Naive thymus-derived CD4-positive, alpha-beta T cell (primary cell): ENCODE measurements around the gene IL17REL. TPM values are rescaled to one million over a fixed set of nuclear protein-coding genes. Genes with fewer than 3 reads are reported as not detected.

Experiments
- ATAC-seq: fragments of 150-1000 bp; cut with Tn5 transposase; 2 replicates; pipeline ENCODE4 v1.10.0; 2021; ENCODE audit warnings: mild to moderate bottlenecking, moderate library complexity
- CTCF ChIA-PET: fragments of 350-600 bp; sonication (Branson Sonifier 250); formaldehyde crosslinking; loops from one replicate; lab custom pipeline; 2021; ENCODE audit warnings: antibody characterized with exemption; lab: Charles Lee
- POLR2A ChIA-PET: fragments of 350-600 bp; sonication (Branson Sonifier 250); formaldehyde crosslinking; loops from one replicate; lab custom pipeline; 2021; ENCODE audit warnings: antibody characterized with exemption, inconsistent platforms; lab: Charles Lee
- DNase-seq, 9 donors: peaks; one replicate each; pipeline versions ENCODE4 v3.0.0 to v3.0.0-alpha.2; 2020 to 2022; ENCODE audit warnings: mixed read lengths in 1 of 9
- H3K27ac ChIP-seq: one replicate; pipeline ENCODE4 v1.7.0; 2013; ENCODE audit warnings: mild to moderate bottlenecking, low read depth, low read length, moderate library complexity
- H3K27me3 ChIP-seq, 2 donors: one replicate each; pipeline ENCODE4 v1.7.0; 2013; ENCODE audit warnings: low read length in 2 of 2, mild to moderate bottlenecking in 2 of 2, moderate library complexity in 2 of 2; ENCODE audit not compliant: control insufficient read depth in 2 of 2, insufficient read depth in 2 of 2
- H3K36me3 ChIP-seq, 3 experiments: 1 replicate in 2 of 3; 2 replicates in 1 of 3; pipeline ENCODE4 v1.7.0; 2013; ENCODE audit warnings: low read length in 3 of 3, mild to moderate bottlenecking in 3 of 3, moderate library complexity in 1 of 3; ENCODE audit not compliant: insufficient read depth in 3 of 3, control insufficient read depth in 2 of 3
- H3K4me1 ChIP-seq, 2 donors: one replicate each; pipeline ENCODE4 v1.7.0; 2013; ENCODE audit warnings: low read length in 2 of 2, mild to moderate bottlenecking in 2 of 2, moderate library complexity in 1 of 2; ENCODE audit not compliant: control insufficient read depth in 2 of 2, insufficient read depth in 2 of 2
- H3K4me3 ChIP-seq: 2 replicates; pipeline ENCODE4 v1.7.0; 2013; ENCODE audit warnings: mild to moderate bottlenecking, low read length
- H3K9me3 ChIP-seq, 3 experiments: 1 replicate in 2 of 3; 2 replicates in 1 of 3; pipeline ENCODE4 v1.7.0; 2013; ENCODE audit warnings: low read length in 3 of 3; ENCODE audit not compliant: control insufficient read depth in 2 of 3
- H3K27ac Mint-ChIP-seq, 9 donors: one replicate each; pipeline ENCODE4 v1.8.0; 2020 to 2022; ENCODE audit warnings: mixed read lengths in 9 of 9, mild to moderate bottlenecking in 8 of 9, moderate library complexity in 5 of 9, inconsistent platforms in 2 of 9
- H3K27me3 Mint-ChIP-seq, 5 donors: one replicate each; pipeline ENCODE4 v1.8.0; 2021 to 2022; ENCODE audit warnings: mixed read lengths in 5 of 5, mild to moderate bottlenecking in 1 of 5
- H3K36me3 Mint-ChIP-seq, 5 donors: one replicate each; pipeline ENCODE4 v1.8.0; 2020 to 2022; ENCODE audit warnings: mixed read lengths in 5 of 5, mild to moderate bottlenecking in 3 of 5, inconsistent platforms in 1 of 5
- H3K4me1 Mint-ChIP-seq, 7 donors: one replicate each; pipeline ENCODE4 v1.8.0; 2020 to 2022; ENCODE audit warnings: mixed read lengths in 7 of 7, mild to moderate bottlenecking in 3 of 7, inconsistent platforms in 1 of 7
- H3K4me3 Mint-ChIP-seq, 10 donors: one replicate each; pipeline ENCODE4 v1.8.0; 2020 to 2022; ENCODE audit warnings: mild to moderate bottlenecking in 10 of 10, mixed read lengths in 10 of 10, moderate library complexity in 6 of 10, inconsistent platforms in 2 of 10
- H3K9me3 Mint-ChIP-seq, 11 donors: one replicate each; pipeline ENCODE4 v1.8.0; 2020 to 2022; ENCODE audit warnings: mixed read lengths in 11 of 11, mild to moderate bottlenecking in 4 of 11, inconsistent platforms in 1 of 11, moderate library complexity in 1 of 11
- intact Hi-C, 2 donors: fragments of 100-400 bp; cut with micrococcal nuclease; formaldehyde crosslinking; loops; one replicate each; pipeline ENCODE4 v1.15.1; 2023
- polyA plus RNA-seq, 2 donors: library from polyadenylated mRNA; unstranded; fragments of 300-500 nt; fragmentation: Illumina TruSeq; gene quantifications; one replicate each; pipeline ENCODE4 v1.2.3, GENCODE V29; 2021
- total RNA-seq, 6 experiments: library from RNA in 5 of 6; stranded (reverse) in 5 of 6; gene quantifications; 1 replicate in 5 of 6; 2 replicates in 1 of 6; pipeline ENCODE4 v1.2.3 and lab custom pipeline; 2021 to 2026

Gene IL17REL
- total and polyA plus RNA-seq, 7 experiments from 2014 or later, result not detected

DNA sequence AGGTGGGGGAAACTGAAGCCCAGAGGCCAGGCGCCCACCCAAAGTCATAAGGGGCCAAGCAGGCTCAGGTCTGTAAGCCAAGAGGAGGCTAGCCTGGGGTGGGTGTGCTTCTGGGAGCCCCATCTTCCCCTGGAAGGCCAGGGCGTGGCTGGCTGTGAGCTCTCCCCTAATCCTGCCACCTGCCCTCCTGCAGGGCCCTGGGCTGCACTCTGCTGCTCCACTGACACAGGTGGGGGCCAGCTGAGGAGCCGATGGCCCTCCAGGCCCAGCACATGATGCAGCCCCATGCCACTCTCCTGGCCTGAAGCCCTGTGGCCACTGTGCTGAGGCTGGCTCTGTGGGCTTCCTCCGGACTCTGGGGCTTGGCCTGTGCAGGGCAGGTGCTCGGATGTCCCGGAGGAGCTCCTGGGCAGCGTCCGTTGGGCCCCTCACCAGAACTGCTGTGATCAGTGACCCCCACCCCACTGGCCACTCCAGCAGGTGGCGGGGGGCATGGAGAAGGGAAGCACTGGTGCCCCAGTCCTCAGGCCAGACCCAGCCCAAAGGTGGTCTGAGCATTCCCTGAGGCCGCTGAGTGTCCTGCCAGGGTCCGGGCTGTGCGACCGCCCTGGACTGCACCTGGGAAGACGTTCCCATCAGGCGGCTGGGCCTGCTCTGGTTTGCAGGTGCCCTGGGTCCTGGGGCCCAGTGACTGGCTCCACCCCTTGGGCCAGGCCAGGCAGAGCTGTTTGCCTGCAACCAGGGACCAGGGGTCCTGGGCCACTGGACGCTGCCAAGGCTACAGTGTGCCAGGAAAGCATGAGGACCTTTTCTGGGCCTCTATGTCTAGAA lies 43.5 kb downstream of the IL17REL start:
- Mint-ChIP-seq H3K9me3 (no peaks in the 10 kb centered on the region), H3K4me1 (peaks cover 8 to 39% (median 21%) of the 10 kb centered on the region in 7 donors)
- POLR2A ChIA-PET, result interaction anchor here (1.1 to 1.2 kb wide), 3 partner anchors 9 to 39 kb away, joined by 3 to 4 read pairs (median 3); partner anchors contain the start of gene PIM3

DNA sequence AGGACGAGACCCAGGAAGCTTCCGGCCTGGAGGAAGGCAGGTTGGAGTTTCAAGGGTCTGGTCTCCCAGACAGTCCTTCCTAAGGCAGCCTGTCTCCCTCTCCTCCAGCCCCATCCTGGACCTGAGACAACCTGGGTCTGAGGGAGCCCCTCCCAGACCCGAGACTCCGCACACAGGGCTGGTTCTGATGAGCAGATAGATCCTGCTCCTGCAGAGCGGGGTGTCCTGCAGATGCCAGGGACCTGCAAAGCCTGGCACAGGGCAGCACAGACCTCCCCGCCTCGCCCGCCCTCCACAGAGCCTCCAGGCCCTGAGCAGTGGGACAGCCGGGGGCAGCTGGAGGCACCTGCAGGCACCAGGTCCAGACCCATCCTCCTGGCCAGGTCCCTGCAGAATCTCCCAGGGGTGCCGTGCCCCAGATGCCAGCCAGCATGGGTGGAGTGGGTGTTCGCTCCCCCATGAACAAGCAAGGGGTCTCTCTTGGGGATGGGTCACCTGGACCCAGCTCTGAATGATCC lies 44.2 kb downstream of the IL17REL start:
- intact Hi-C loops, result loop anchor here (10.0 kb wide), 2 partner anchors 226 to 566 kb away; partner anchors contain the start of gene TYMP (in 1 of the 2)
- Mint-ChIP-seq H3K36me3 (peaks cover 0 to 6% (median 0%) of the 10 kb centered on the region in 5 donors), H3K4me1 (peaks cover 13 to 46% (median 28%) of the 10 kb centered on the region in 7 donors), H3K9me3 (peaks cover 0 to 1% (median 0%) of the 10 kb centered on the region in 11 donors), H3K4me3 (no peak overlapping the region), H3K27ac (peak overlapping the region in 3 of 9 donors; percentile 53 to 69 (median 54)), H3K27me3 (no peaks in the 10 kb centered on the region)
- POLR2A ChIA-PET, result interaction anchor here (0.8 to 2.0 kb wide), 5 partner anchors 8 to 43 kb away, joined by 3 to 5 read pairs (median 4); partner anchors contain the start of gene PIM3
- Histone ChIP-seq H3K27me3 (no peaks in the 10 kb centered on the region), H3K36me3 (peaks cover 0 to 16% (median 0%) of the 10 kb centered on the region in 3 experiments), H3K9me3 (no peaks in the 10 kb centered on the region), H3K4me3 (no peak overlapping the region), H3K27ac (no peak overlapping the region), H3K4me1 (peaks cover 20 to 27% of the 10 kb centered on the region in 2 donors)
- ATAC-seq, result no peak
- CTCF ChIA-PET, result interaction anchor here (0.7 to 0.8 kb wide), 3 partner anchors 38 to 138 kb away, joined by 3 to 4 read pairs (median 3); no protein-coding TSS in a partner anchor
- no peak for DNase-seq

More for the DNA sequence above, 43.5 kb downstream of the IL17REL start:
- CTCF ChIA-PET, result interaction anchor here (0.7 to 0.8 kb wide), 2 partner anchors 38 to 48 kb away, joined by 3 to 4 read pairs; no protein-coding TSS in a partner anchor
- Mint-ChIP-seq H3K36me3 (no peaks in the 10 kb centered on the region), H3K27ac (peak overlapping the region in 2 of 9 donors; percentile 54 to 69), H3K27me3 (no peaks in the 10 kb centered on the region), H3K4me3 (no peak overlapping the region)
- Histone ChIP-seq H3K4me1 (peaks cover 13 to 23% of the 10 kb centered on the region in 2 donors), H3K4me3 (no peak overlapping the region), H3K27me3 (no peaks in the 10 kb centered on the region), H3K9me3 (no peaks in the 10 kb centered on the region), H3K27ac (no peak overlapping the region), H3K36me3 (peaks cover 0 to 9% (median 0%) of the 10 kb centered on the region in 3 experiments)
- ATAC-seq (no peak), DNase-seq (peak in 1 of 9 donors; percentile 28)
- intact Hi-C loops, result loop anchor here (10.0 kb wide), 2 partner anchors 226 to 566 kb away; partner anchors contain the start of gene TYMP (in 1 of the 2)

DNA sequence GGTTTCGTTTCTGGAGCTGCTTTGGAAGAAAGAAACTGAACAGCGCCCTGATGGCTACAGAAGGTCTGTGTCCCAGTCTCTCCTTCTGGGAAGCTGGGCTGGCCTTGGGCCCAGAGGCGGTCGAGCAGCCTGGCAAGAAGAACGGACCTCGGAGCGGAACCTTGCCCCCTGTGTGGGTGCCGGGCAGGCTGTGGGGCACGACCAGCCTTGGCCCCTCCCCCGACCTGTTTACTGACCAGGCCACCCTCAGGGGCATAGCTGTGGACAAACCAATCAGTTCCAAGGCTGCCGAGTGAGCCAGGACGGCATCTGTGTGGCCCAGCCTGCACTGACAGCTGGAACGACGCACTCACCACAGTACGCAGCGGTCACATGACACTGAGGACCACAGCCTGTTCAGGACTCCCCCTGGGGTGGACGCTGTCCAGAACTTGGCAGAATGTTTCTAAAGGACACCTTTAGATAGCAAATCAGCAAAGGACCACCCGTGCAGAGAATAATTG lies 44.8 kb downstream of the IL17REL start:
- peaks cover 26 to 34% of the 10 kb centered on the region in 2 donors for H3K4me1 ChIP-seq
- no peaks in the 10 kb centered on the region for H3K27me3 Mint-ChIP-seq
- H3K36me3 ChIP-seq, result peaks cover 0 to 22% (median under 1%) of the 10 kb centered on the region in 3 experiments
- H3K36me3 Mint-ChIP-seq, result peaks cover 0 to 6% (median 0%) of the 10 kb centered on the region in 5 donors
- H3K27ac Mint-ChIP-seq, result peak overlapping the region in 2 of 9 donors; percentile 53 to 75
- H3K4me3 ChIP-seq, result no peak overlapping the region
- intact Hi-C loops, result loop anchor here (10.0 kb wide), 2 partner anchors 227 to 567 kb away; partner anchors contain the start of gene TYMP (in 1 of the 2)
- ATAC-seq, result no peak
- H3K4me3 Mint-ChIP-seq, result peak overlapping the region in 1 of 10 donors; percentile 47
- H3K27me3 ChIP-seq, result no peaks in the 10 kb centered on the region
- H3K9me3 Mint-ChIP-seq, result peaks cover 0 to 1% (median 0%) of the 10 kb centered on the region in 11 donors
- ChIA-PET CTCF (interaction anchor here (0.5 to 1.4 kb wide), 5 partner anchors 26 to 138 kb away, joined by 3 to 4 read pairs (median 3); no protein-coding TSS in a partner anchor), POLR2A (interaction anchor here (0.7 to 2.0 kb wide), 4 partner anchors 9 to 42 kb away, joined by 3 to 5 read pairs (median 4); no protein-coding TSS in a partner anchor)
- H3K27ac ChIP-seq, result no peak overlapping the region
- H3K4me1 Mint-ChIP-seq, result peaks cover 13 to 47% (median 32%) of the 10 kb centered on the region in 7 donors
- DNase-seq, result no peak
- H3K9me3 ChIP-seq, result no peaks in the 10 kb centered on the region

DNA sequence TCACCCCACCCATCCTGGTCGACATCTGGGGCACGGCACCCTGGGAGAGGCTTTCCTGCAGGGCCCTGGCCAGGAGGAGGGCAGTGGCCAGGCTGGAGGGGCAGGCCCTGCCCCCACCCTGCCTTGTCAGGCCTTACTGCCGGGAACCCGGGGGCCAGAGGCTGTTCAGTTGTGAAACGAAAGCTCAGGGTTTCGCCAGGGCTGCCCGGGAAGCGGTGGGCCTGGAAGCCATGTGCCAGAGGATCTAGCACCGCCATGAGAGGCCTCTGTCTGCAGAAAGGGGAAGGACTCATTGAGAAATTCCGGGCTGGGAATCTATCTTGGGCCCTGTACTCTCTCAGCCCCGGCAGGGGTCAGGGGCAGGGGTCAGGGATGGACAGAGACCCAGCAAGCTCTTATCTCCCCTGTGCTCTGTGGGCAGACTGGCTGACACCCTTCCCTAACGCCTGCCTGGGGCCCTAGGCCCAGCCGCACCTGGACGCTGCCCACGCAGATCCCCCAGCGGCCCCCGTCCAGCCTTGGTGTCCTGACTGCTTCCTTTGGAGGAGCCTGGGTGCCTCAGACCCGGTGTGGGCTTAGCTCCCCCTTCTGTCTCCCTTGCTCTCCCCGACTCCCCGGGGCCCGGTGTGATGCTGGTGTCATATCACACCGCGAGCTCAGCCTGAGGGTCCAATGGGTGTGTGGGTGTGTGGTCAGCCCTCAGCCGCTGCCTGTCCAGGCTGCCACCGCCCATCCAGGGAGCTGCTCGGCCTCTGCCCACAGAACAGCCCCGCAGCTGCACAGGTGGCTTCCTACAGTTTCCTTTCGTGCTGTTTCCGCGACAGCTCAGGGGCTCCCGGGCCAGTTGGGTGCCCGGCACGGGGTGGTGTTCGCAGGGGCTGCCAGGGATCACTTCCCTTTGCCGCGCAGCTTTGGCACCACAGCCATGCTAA lies 45.5 kb downstream of the IL17REL start:
- no peaks in the 10 kb centered on the region for H3K27me3 Mint-ChIP-seq
- peak overlapping the region in 3 of 10 donors; percentile 23 to 47 (median 34) for H3K4me3 Mint-ChIP-seq
- ChIA-PET CTCF (interaction anchor here (0.5 to 1.4 kb wide), 4 partner anchors 13 to 63 kb away, joined by 3 to 4 read pairs (median 4); no protein-coding TSS in a partner anchor), POLR2A (interaction anchor here (0.6 to 2.0 kb wide), 9 partner anchors 10 to 654 kb away, joined by 3 to 6 read pairs (median 4); no protein-coding TSS in a partner anchor)
- intact Hi-C loops, result loop anchor here (10.0 kb wide), 2 partner anchors 228 to 568 kb away; partner anchors contain the start of gene TYMP (in 1 of the 2)
- Histone ChIP-seq H3K27ac (no peak overlapping the region), H3K36me3 (peaks cover 0 to 26% (median 4%) of the 10 kb centered on the region in 3 experiments), H3K4me3 (no peak overlapping the region), H3K27me3 (no peaks in the 10 kb centered on the region), H3K4me1 (peaks cover 31 to 38% of the 10 kb centered on the region in 2 donors), H3K9me3 (no peaks in the 10 kb centered on the region)
- H3K4me1 Mint-ChIP-seq, result peaks cover 13 to 47% (median 32%) of the 10 kb centered on the region in 7 donors
- DNase-seq (peak in 2 of 9 donors; percentile 24 to 28), ATAC-seq (no peak)
- H3K27ac Mint-ChIP-seq, result peak overlapping the region in 4 of 9 donors; percentile 33 to 56 (median 52)
- peaks cover 0 to 1% (median 0%) of the 10 kb centered on the region in 11 donors for H3K9me3 Mint-ChIP-seq
- peaks cover 0 to 6% (median 0%) of the 10 kb centered on the region in 5 donors for H3K36me3 Mint-ChIP-seq

DNA sequence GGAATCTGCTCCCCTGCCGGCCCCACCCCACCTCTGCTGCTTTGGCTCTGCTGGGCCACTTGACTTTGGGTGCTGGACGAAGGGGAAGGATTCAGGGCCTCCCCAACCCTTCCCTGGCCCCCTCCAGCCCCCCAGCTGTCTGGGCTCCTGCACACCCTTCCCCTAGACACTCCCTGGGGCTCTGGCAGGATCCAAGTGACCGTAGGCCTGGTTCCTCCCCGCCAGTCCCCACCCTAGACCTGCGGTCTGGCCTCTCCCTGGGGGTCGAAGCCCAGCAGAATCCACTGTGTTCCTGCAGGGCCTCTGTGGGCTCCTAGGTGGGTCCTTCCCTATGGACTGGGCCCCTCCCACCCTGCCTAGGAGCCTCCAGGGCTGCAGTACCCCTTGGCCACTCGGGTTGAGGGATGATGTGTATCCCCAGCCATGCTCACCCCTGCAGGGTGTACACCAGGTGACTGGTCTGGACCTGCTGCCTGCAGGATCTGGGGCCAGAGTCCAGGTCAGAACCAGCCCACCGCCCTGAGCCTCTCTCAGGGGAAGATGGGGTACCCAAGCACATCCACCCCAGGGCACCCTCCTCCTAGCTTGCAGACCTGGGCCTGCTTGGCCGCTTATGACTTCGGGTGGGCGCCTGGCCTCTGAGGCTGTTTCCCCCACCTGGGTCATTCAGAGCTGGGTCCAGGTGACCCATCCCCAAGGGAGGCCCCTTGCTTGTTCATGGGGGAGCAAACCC lies 46.4 kb downstream of the IL17REL start:
- CTCF ChIA-PET, result interaction anchor here (0.6 to 1.4 kb wide), 5 partner anchors 14 to 177 kb away, joined by 3 to 4 read pairs (median 3); no protein-coding TSS in a partner anchor
- Mint-ChIP-seq H3K27ac (peak overlapping the region in 3 of 9 donors; percentile 21 to 56 (median 52)), H3K4me3 (peak overlapping the region in 1 of 10 donors; percentile 45), H3K9me3 (peaks cover 0 to 4% (median 0%) of the 10 kb centered on the region in 11 donors), H3K36me3 (peaks cover 0 to 12% (median 0%) of the 10 kb centered on the region in 5 donors), H3K4me1 (peaks cover 13 to 47% (median 32%) of the 10 kb centered on the region in 7 donors), H3K27me3 (no peaks in the 10 kb centered on the region)
- Histone ChIP-seq H3K9me3 (no peaks in the 10 kb centered on the region), H3K4me3 (no peak overlapping the region), H3K36me3 (peaks cover 0 to 31% (median 4%) of the 10 kb centered on the region in 3 experiments), H3K4me1 (peaks cover 31 to 38% of the 10 kb centered on the region in 2 donors), H3K27me3 (no peaks in the 10 kb centered on the region), H3K27ac (no peak overlapping the region)
- DNase-seq (peak in 2 of 9 donors; percentile 24 to 28), ATAC-seq (no peak)
- POLR2A ChIA-PET, result interaction anchor here (0.8 to 1.9 kb wide), 4 partner anchors 11 to 35 kb away, joined by 3 to 6 read pairs (median 4); no protein-coding TSS in a partner anchor
- intact Hi-C loops, result loop anchor here (10.0 kb wide), 2 partner anchors 229 to 569 kb away; partner anchors contain the start of gene TYMP (in 1 of the 2)
